Trophoblast cell (in vitro differentiated cells and primary cell): ENCODE measurements around the gene NIFK.
A peak's percentile ranks its signal among the peaks of the same experiment; 100 is the strongest.
"Not testable (repeated sequence)": the region's sequence is repeated elsewhere in the genome, so short reads cannot be mapped to it uniquely, and the experiment has no call there.

Experiments used
- DNase-seq, 2 donors: peaks; one replicate each; pipeline ENCODE4 v3.0.0-alpha.2; 2016
- H2AFZ ChIP-seq: 2 replicates; pipeline ENCODE4 v1.6.1; 2013; ENCODE audit warnings: low read length, moderate library complexity, mild to moderate bottlenecking; ENCODE audit not compliant: insufficient read depth, poor library complexity
- H2AK5ac ChIP-seq: 2 replicates; pipeline ENCODE4 v1.6.1; 2013; ENCODE audit warnings: mild to moderate bottlenecking, low read length
- H2BK120ac ChIP-seq: 2 replicates; pipeline ENCODE4 v1.6.1; 2013; ENCODE audit warnings: low read length, mild to moderate bottlenecking, moderate library complexity; ENCODE audit not compliant: insufficient read depth, poor library complexity
- H2BK12ac ChIP-seq: 2 replicates; pipeline ENCODE4 v1.6.1; 2013; ENCODE audit warnings: mild to moderate bottlenecking, low read length, moderate library complexity
- H2BK5ac ChIP-seq: 2 replicates; pipeline ENCODE4 v1.6.1; 2013; ENCODE audit warnings: low read length, low read depth, moderate library complexity, mild to moderate bottlenecking; ENCODE audit not compliant: poor library complexity
- H3K14ac ChIP-seq: 2 replicates; pipeline ENCODE4 v1.6.1; 2013; ENCODE audit warnings: mild to moderate bottlenecking, low read length
- H3K18ac ChIP-seq: 2 replicates; pipeline ENCODE4 v1.6.1; 2013; ENCODE audit warnings: mild to moderate bottlenecking, low read length
- H3K23ac ChIP-seq: 2 replicates; pipeline ENCODE4 v1.6.1; 2013; ENCODE audit warnings: low read length
- H3K27ac ChIP-seq: 2 replicates; pipeline ENCODE4 v1.5.1; 2013; ENCODE audit warnings: low read depth, mild to moderate bottlenecking, inconsistent platforms, low read length, moderate library complexity
- H3K27me3 ChIP-seq: 2 replicates; pipeline ENCODE4 v1.6.1; 2013; ENCODE audit warnings: inconsistent platforms, mild to moderate bottlenecking, low read length, moderate library complexity; ENCODE audit not compliant: insufficient read depth
- H3K36me3 ChIP-seq, 2 experiments: 1 replicate in 1 of 2; 2 replicates in 1 of 2; pipeline ENCODE4 v1.6.1; 2013; ENCODE audit warnings: low read length in 2 of 2, mild to moderate bottlenecking in 2 of 2, moderate library complexity in 1 of 2; ENCODE audit not compliant: insufficient read depth in 2 of 2, control insufficient read depth in 1 of 2
- H3K4ac ChIP-seq: 2 replicates; pipeline ENCODE4 v1.6.1; 2013; ENCODE audit warnings: low read depth, mild to moderate bottlenecking, low read length, moderate library complexity
- H3K4me1 ChIP-seq, 2 experiments: 1 replicate in 1 of 2; 2 replicates in 1 of 2; pipeline ENCODE4 v1.6.1; 2013; ENCODE audit warnings: low read length in 2 of 2, mild to moderate bottlenecking in 2 of 2, moderate library complexity in 1 of 2; ENCODE audit not compliant: insufficient read depth in 2 of 2, control insufficient read depth in 1 of 2
- H3K4me2 ChIP-seq: 2 replicates; pipeline ENCODE4 v1.6.1; 2013; ENCODE audit warnings: inconsistent platforms, mild to moderate bottlenecking, low read length, moderate library complexity
- H3K4me3 ChIP-seq: 2 replicates; pipeline ENCODE4 v1.5.1; 2013; ENCODE audit warnings: mild to moderate bottlenecking, low read depth, low read length, inconsistent platforms
- H3K79me1 ChIP-seq: one replicate; pipeline ENCODE4 v1.6.1; 2013; ENCODE audit warnings: low read length
- H3K79me2 ChIP-seq: 2 replicates; pipeline ENCODE4 v1.6.1; 2013; ENCODE audit warnings: low read length, mild to moderate bottlenecking; ENCODE audit not compliant: control insufficient read depth, insufficient read depth, poor library complexity
- H3K9ac ChIP-seq: 2 replicates; pipeline ENCODE4 v1.6.1; 2013; ENCODE audit warnings: mild to moderate bottlenecking, low read length
- H3K9me3 ChIP-seq: 2 replicates; pipeline ENCODE4 v1.6.1; 2013; ENCODE audit warnings: low read depth, mild to moderate bottlenecking, control low read depth, inconsistent platforms, low read length; ENCODE audit not compliant: insufficient read depth
- H4K12ac ChIP-seq: 2 replicates; pipeline ENCODE4 v1.6.1; 2013; ENCODE audit warnings: low read depth, mild to moderate bottlenecking, low read length, moderate library complexity
- H4K8ac ChIP-seq: 2 replicates; pipeline ENCODE4 v1.6.1; 2013; ENCODE audit warnings: low read depth, mild to moderate bottlenecking, low read length, moderate library complexity
- H4K91ac ChIP-seq: one replicate; pipeline ENCODE4 v1.6.1; 2013; ENCODE audit warnings: low read depth, mild to moderate bottlenecking, low read length, moderate library complexity
- WGBS: extraction: QIAGEN DNeasy Blood & Tissue Kit; methylation state at CpG from one replicate; pipeline ENCODE4 v1.1.7; 2013; ENCODE audit warnings: missing lambda C conversion rate; ENCODE audit not compliant: insufficient read length, insufficient coverage; ENCODE audit errors: extremely low coverage; 5-methylcytosine and 5-hydroxymethylcytosine counted together

NIFK gene

GRCh38 chr2:121711481-121711880 lies 25.2 kb downstream of the NIFK start:
- H4K8ac ChIP-seq, H3K9ac ChIP-seq, H3K79me2 ChIP-seq, H3K27me3 ChIP-seq, H3K79me1 ChIP-seq, H3K4me1 ChIP-seq, H3K23ac ChIP-seq, DNase-seq, H3K18ac ChIP-seq, H3K27ac ChIP-seq, H4K12ac ChIP-seq, H2AFZ ChIP-seq, H4K91ac ChIP-seq, H3K4me2 ChIP-seq, H2AK5ac ChIP-seq, H3K14ac ChIP-seq, H3K4me3 ChIP-seq, H2BK5ac ChIP-seq, H2BK12ac ChIP-seq, H3K9me3 ChIP-seq, H3K4ac ChIP-seq, H3K36me3 ChIP-seq, H2BK120ac ChIP-seq: not testable (repeated sequence)
- WGBS: no CpG with 5 or more reads among the region's 3 CpGs

GRCh38 chr2:121710470-121711170 lies 26.1 kb downstream of the NIFK start:
- no peak overlapping the region for H3K23ac ChIP-seq
- no peaks in the 10 kb centered on the region for H3K36me3 ChIP-seq
- no peak overlapping the region for H3K27ac ChIP-seq
- H2BK120ac ChIP-seq: no peak overlapping the region
- no peak overlapping the region for H2BK5ac ChIP-seq
- H4K8ac ChIP-seq: no peak overlapping the region
- H2BK12ac ChIP-seq: no peak overlapping the region
- H4K91ac ChIP-seq: no peak overlapping the region
- no peak overlapping the region for H3K9ac ChIP-seq
- no peak for DNase-seq
- H3K79me1 ChIP-seq: no peaks in the 10 kb centered on the region
- H3K18ac ChIP-seq: no peak overlapping the region
- H3K4me3 ChIP-seq: no peak overlapping the region
- no peaks in the 10 kb centered on the region for H3K9me3 ChIP-seq
- whole genome bisulfite sequencing: no CpG with 5 or more reads among the region's 7 CpGs
- no peak overlapping the region for H3K4ac ChIP-seq
- no peak overlapping the region for H3K14ac ChIP-seq
- no peak overlapping the region for H2AK5ac ChIP-seq
- H3K27me3 ChIP-seq: no peaks in the 10 kb centered on the region
- no peak overlapping the region for H2AFZ ChIP-seq
- no peak overlapping the region for H3K4me2 ChIP-seq
- no peaks in the 10 kb centered on the region for H3K79me2 ChIP-seq
- no peak overlapping the region for H4K12ac ChIP-seq
- H3K4me1 ChIP-seq: no peaks in the 10 kb centered on the region

DNA sequence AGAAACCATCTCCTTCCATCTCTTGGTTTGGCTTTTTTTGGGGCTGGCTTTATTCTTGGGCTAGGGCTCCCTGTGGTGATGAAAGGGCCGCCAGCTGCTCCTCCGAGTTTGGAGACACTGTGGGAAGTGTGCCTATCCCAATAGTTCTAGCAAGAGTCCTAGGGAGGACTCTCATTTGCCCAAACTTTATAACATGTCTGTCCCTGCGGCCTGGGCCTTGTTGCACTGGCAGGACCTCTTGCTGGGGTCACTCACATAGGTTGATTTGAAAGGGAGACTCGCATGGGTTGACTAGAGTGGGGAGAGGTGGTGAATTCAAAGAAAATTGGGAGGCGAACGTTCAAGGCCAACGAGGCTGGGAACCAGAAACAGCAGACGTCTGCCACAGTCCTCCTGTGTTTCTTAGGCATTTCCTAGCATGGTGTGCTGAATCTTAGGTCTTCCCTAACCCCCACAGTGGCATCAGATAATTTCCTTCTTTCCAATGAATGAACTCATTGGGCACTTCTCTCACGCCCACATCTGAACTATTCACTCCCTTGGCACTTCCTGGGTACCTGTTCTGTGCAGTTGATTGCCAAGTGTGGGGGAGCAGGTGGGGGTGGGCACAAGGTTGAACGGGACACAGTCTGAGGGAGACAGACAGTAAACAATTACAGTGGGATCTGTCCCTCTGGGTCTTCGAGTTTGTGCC lies 26.8 kb downstream of the NIFK start:
- Histone ChIP-seq H3K9ac (no peak overlapping the region), H2AK5ac (no peak overlapping the region), H3K4me2 (no peak overlapping the region), H2BK12ac (no peak overlapping the region), H3K4ac (no peak overlapping the region), H2AFZ (no peak overlapping the region), H3K18ac (no peak overlapping the region), H4K91ac (no peak overlapping the region), H2BK120ac (no peak overlapping the region), H3K27me3 (no peaks in the 10 kb centered on the region), H3K14ac (no peak overlapping the region), H2BK5ac (no peak overlapping the region), H4K8ac (no peak overlapping the region), H3K23ac (no peak overlapping the region), H4K12ac (no peak overlapping the region), H3K79me1 (no peaks in the 10 kb centered on the region), H3K4me1 (no peaks in the 10 kb centered on the region), H3K9me3 (no peaks in the 10 kb centered on the region), H3K79me2 (no peaks in the 10 kb centered on the region), H3K4me3 (no peak overlapping the region), H3K36me3 (no peaks in the 10 kb centered on the region), H3K27ac (no peak overlapping the region)
- DNase-seq: no peak
- WGBS: no CpG with 5 or more reads among the region's 11 CpGs

DNA sequence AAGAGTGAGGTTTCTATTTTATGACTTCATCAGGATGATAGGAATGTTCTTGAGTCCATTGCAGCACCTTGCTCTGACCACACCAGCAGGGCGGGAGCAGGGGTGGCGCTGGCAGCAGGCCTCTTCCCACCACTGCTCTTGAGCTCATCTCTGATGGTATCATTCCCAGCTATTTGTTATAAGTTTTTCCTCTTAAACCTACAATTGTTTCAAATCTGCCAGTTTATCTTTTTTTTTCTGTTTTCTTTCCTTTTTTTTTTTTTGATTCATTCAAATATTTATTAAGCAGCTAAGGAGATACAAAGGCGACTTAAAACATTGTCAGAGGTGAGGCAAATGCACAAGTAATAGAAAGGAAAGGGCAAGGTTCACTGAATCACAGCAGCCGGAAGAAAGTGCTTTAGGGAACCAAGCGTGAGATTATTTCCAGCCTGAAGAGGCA lies 28.7 kb downstream of the NIFK start:
- no peaks in the 10 kb centered on the region for H3K79me1 ChIP-seq
- no peak overlapping the region for H2AK5ac ChIP-seq
- H3K79me2 ChIP-seq: no peaks in the 10 kb centered on the region
- peak; percentile 36 to 69 for DNase-seq
- no peak overlapping the region for H2BK120ac ChIP-seq
- WGBS: no CpG with 5 or more reads among the region's 5 CpGs
- H4K8ac ChIP-seq: no peak overlapping the region
- H3K18ac ChIP-seq: no peak overlapping the region
- H3K9ac ChIP-seq: no peak overlapping the region
- no peaks in the 10 kb centered on the region for H3K4me1 ChIP-seq
- H3K4me3 ChIP-seq: no peak overlapping the region
- H3K23ac ChIP-seq: no peak overlapping the region
- H3K27me3 ChIP-seq: no peaks in the 10 kb centered on the region
- H4K12ac ChIP-seq: no peak overlapping the region
- H2BK5ac ChIP-seq: no peak overlapping the region
- no peak overlapping the region for H3K4ac ChIP-seq
- no peak overlapping the region for H4K91ac ChIP-seq
- H3K14ac ChIP-seq: no peak overlapping the region
- no peak overlapping the region for H2AFZ ChIP-seq
- no peak overlapping the region for H2BK12ac ChIP-seq
- H3K36me3 ChIP-seq: no peaks in the 10 kb centered on the region
- no peak overlapping the region for H3K4me2 ChIP-seq
- H3K9me3 ChIP-seq: no peaks in the 10 kb centered on the region
- no peak overlapping the region for H3K27ac ChIP-seq
